ENCODE data around the gene ZSWIM3. TPM values are rescaled to one million over a fixed set of nuclear protein-coding genes. Genes with fewer than 3 reads are reported as not detected.

Gene ZSWIM3
- total RNA-seq, 2 experiments from 2014 or later = 0.36 to 0.44 TPM

GRCh38 chr20:45888681-45889080 lies 31.3 kb downstream of the ZSWIM3 start:
- Histone ChIP-seq H3K4me3 (ENCODE audit: low read length) (no peak overlapping the region), H3K9me3 (ENCODE audit: control insufficient read depth in 1 of 2, insufficient read depth in 1 of 2, low read length in 2 of 2) (no peaks in the 10 kb centered on the region), H3K36me3 (ENCODE audit: insufficient read depth, low read length) (peaks cover 13% of the 10 kb centered on the region), H3K4me1 (ENCODE audit: insufficient read depth, low read length) (peaks cover 59% of the 10 kb centered on the region), H3K27me3 (ENCODE audit: control insufficient read depth in 1 of 2, insufficient read depth in 2 of 2, low read length in 2 of 2) (no peaks in the 10 kb centered on the region), H3K27ac (ENCODE audit: low read depth in 1 of 2, low read length in 2 of 2) (no peak overlapping the region)
- ATAC-seq (ENCODE audit: poor library complexity) (no peak), DNase-seq (no peak)
- peaks cover 62% of the 10 kb centered on the region for H3K4me1 Mint-ChIP-seq (ENCODE audit: low read depth)
- H3K36me3 Mint-ChIP-seq (ENCODE audit: low read depth) = peaks cover 29% of the 10 kb centered on the region
- no peaks in the 10 kb centered on the region for H3K9me3 Mint-ChIP-seq
- intact Hi-C loops (cut with DNase I, micrococcal nuclease) = no loop called here
- CTCF ChIA-PET = no interaction called here
- no peak overlapping the region for H3K27ac Mint-ChIP-seq
- POLR2A ChIA-PET = interaction anchor here (3.7 to 8.2 kb wide), 3 partner anchors 7 to 82 kb away, joined by 37 to 105 read pairs (median 78); partner anchors contain the start of genes PCIF1, ZNF335 and ZSWIM1
- TF ChIP-seq, protein P1, sequence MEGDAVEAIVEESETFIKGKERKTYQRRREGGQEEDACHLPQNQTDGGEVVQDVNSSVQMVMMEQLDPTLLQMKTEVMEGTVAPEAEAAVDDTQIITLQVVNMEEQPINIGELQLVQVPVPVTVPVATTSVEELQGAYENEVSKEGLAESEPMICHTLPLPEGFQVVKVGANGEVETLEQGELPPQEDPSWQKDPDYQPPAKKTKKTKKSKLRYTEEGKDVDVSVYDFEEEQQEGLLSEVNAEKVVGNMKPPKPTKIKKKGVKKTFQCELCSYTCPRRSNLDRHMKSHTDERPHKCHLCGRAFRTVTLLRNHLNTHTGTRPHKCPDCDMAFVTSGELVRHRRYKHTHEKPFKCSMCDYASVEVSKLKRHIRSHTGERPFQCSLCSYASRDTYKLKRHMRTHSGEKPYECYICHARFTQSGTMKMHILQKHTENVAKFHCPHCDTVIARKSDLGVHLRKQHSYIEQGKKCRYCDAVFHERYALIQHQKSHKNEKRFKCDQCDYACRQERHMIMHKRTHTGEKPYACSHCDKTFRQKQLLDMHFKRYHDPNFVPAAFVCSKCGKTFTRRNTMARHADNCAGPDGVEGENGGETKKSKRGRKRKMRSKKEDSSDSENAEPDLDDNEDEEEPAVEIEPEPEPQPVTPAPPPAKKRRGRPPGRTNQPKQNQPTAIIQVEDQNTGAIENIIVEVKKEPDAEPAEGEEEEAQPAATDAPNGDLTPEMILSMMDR (IDR thresholded peaks at IDR 0.05) = no peak
- H3K27me3 Mint-ChIP-seq = no peaks in the 10 kb centered on the region
- H3K4me3 Mint-ChIP-seq = peak overlapping the region; percentile 51

GRCh38 chr20:45890077-45890984 lies 32.9 kb downstream of the ZSWIM3 start:
- DNase-seq = peak in 12 of 14 experiments; percentile 15 to 71 (median 42)
- H3K27ac Mint-ChIP-seq = peak overlapping the region; percentile 78

More at GRCh38 chr20:45890077-45890984, 32.9 kb downstream of the ZSWIM3 start:
- intact Hi-C loops (cut with DNase I, micrococcal nuclease) = loop anchor here (1.0 to 5.0 kb wide), 6 partner anchors 9 to 80 kb away; partner anchors contain the start of genes ACOT8 (in 2 of the 2), ZSWIM3 (in 2 of the 2), PCIF1 (in 1 of the 2) and UBE2C (in 1 of the 2)
- peaks cover 30% of the 10 kb centered on the region for H3K36me3 Mint-ChIP-seq (ENCODE audit: low read depth)
- ChIA-PET CTCF (interaction anchor here (0.8 to 1.6 kb wide), 7 partner anchors 9 to 81 kb away, joined by 3 to 7 read pairs (median 3); partner anchors contain the start of genes PCIF1 and ZSWIM1), POLR2A (interaction anchor here (0.7 to 8.2 kb wide), 11 partner anchors 9 to 81 kb away, joined by 3 to 105 read pairs (median 6); partner anchors contain the start of genes ACOT8, PCIF1, ZNF335 and ZSWIM1)
- H3K9me3 Mint-ChIP-seq = no peaks in the 10 kb centered on the region
- Histone ChIP-seq H3K36me3 (ENCODE audit: insufficient read depth, low read length) (peaks cover 25% of the 10 kb centered on the region), H3K27me3 (ENCODE audit: control insufficient read depth in 1 of 2, insufficient read depth in 2 of 2, low read length in 2 of 2) (no peaks in the 10 kb centered on the region), H3K27ac (ENCODE audit: low read depth in 1 of 2, low read length in 2 of 2) (peak overlapping the region; percentile 50 to 65), H3K4me1 (ENCODE audit: insufficient read depth, low read length) (peaks cover 53% of the 10 kb centered on the region), H3K9me3 (ENCODE audit: control insufficient read depth in 1 of 2, insufficient read depth in 1 of 2, low read length in 2 of 2) (no peaks in the 10 kb centered on the region), H3K4me3 (ENCODE audit: low read length) (peak overlapping the region; percentile 93)
- peak overlapping the region; percentile 96 for H3K4me3 Mint-ChIP-seq
- peak; percentile 50 for ATAC-seq (ENCODE audit: poor library complexity)
- H3K4me1 Mint-ChIP-seq (ENCODE audit: low read depth) = peaks cover 53% of the 10 kb centered on the region
- no peaks in the 10 kb centered on the region for H3K27me3 Mint-ChIP-seq
- TF ChIP-seq, protein P1 (IDR thresholded peaks at IDR 0.05) = peak; percentile 54
